Gastroesophageal sphincter (tissue), 4 donors: ENCODE measurements around the gene EVA1A. TPM values are rescaled to one million over a fixed set of nuclear protein-coding genes. Genes with fewer than 3 reads are reported as not detected.

Source experiments
- ATAC-seq: fragments of 150-250 bp; one replicate; pipeline ENCODE4 v1.9.1; 2016; ENCODE audit warnings: mild to moderate bottlenecking, moderate library complexity
- H3K27ac ChIP-seq, 4 donors: fragments of 200-600 bp; sonication (generic) in 3 of 4; 1 replicate in 3 of 4; 2 replicates in 1 of 4; pipeline ENCODE4 v1.5.1; 2016 to 2019
- H3K27me3 ChIP-seq: fragments of 200-600 bp; sonication (generic); one replicate; pipeline ENCODE4 v1.5.1; 2019
- H3K36me3 ChIP-seq, 2 donors: fragments of 200-600 bp; sonication (generic); one replicate each; pipeline ENCODE4 v1.5.1; 2019; ENCODE audit warnings: control low read depth in 1 of 2
- H3K4me1 ChIP-seq, 3 donors: fragments of 200-600 bp; sonication (generic); 1 replicate in 2 of 3; 2 replicates in 1 of 3; pipeline ENCODE4 v1.5.1; 2016 to 2019; ENCODE audit warnings: control low read depth in 2 of 3
- H3K4me3 ChIP-seq, 2 donors: fragments of 200-600 bp; sonication (generic); one replicate each; pipeline ENCODE4 v1.5.1; 2019; ENCODE audit warnings: mild to moderate bottlenecking in 1 of 2, moderate library complexity in 1 of 2
- H3K9me3 ChIP-seq, 3 donors: fragments of 200-600 bp; sonication (generic); one replicate each; pipeline ENCODE4 v1.5.1; 2017 to 2019; ENCODE audit warnings: control low read depth in 2 of 3
- EP300 ChIP-seq: sonication (generic); formaldehyde crosslinking; IDR thresholded peaks from one replicate; pipeline ENCODE4 v1.6.1; 2017; ENCODE audit warnings: antibody characterized with exemption, mild to moderate bottlenecking
- POLR2A ChIP-seq, 2 donors: fragments of 450-650 bp; IDR thresholded peaks; one replicate each; pipeline ENCODE4 v1.6.1; 2017; ENCODE audit warnings: antibody characterized with exemption in 2 of 2, mild to moderate bottlenecking in 2 of 2, moderate library complexity in 1 of 2
- POLR2AphosphoS5 ChIP-seq: sonication (generic); formaldehyde crosslinking; IDR thresholded peaks from one replicate; pipeline ENCODE4 v1.6.1; 2017; ENCODE audit warnings: antibody characterized with exemption
- WGBS, 2 donors: methylation state at CpG; one replicate each; pipeline ENCODE4 v1.1.5; 2018; ENCODE audit warnings: low coverage in 1 of 2; 5-methylcytosine and 5-hydroxymethylcytosine counted together
- total RNA-seq, 4 donors: library from RNA; depleted of rRNA; stranded (reverse); fragments of >200 nt; gene quantifications; one replicate each; pipeline ENCODE4 v1.1.0, GENCODE V29; 2016
- TF ChIP-seq, protein P1 (sequence below), 4 experiments: fragments of 200-600 bp in 2 of 4; fragments of 450-650 bp in 2 of 4; sonication (generic) in 1 of 4; IDR thresholded peaks; one replicate each; pipeline ENCODE4 v1.5.1; 2017 to 2019; ENCODE audit warnings: antibody characterized with exemption in 4 of 4, mild to moderate bottlenecking in 2 of 4, moderate library complexity in 2 of 4

The EVA1A gene
- total RNA-seq, 4 donors from 2014 or later: 0.74 TPM; not detected in 3

DNA sequence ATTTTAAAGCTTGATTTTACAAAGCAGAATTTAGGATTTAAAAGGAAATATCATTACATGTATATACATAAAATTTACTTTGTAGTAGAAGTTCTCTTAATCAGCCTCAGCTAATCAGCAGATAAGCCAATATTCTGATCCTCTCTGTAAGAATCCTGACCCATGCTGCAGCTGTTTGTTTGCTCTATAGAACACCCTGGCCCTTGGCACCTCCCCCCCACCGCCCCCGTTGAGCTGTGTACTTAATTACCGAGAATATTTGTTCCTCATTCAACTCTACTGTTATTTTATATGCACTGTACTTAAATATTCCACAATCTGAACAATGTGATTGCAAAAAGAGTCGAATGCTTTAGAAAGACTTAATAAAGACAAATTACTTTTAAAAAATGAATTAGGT, 98.0 kb downstream of the EVA1A start:
- peaks cover 13% of the 10 kb centered on the region for H3K27me3 ChIP-seq
- no peak overlapping the region for H3K27ac ChIP-seq
- WGBS, 2 donors: 22 to 33% methylated on average over 3 to 4 of the region's 4 CpGs
- TF ChIP-seq POLR2A (IDR thresholded peaks at IDR 0.05): no peak
- no peak for TF ChIP-seq EP300
- TF ChIP-seq, protein P1, sequence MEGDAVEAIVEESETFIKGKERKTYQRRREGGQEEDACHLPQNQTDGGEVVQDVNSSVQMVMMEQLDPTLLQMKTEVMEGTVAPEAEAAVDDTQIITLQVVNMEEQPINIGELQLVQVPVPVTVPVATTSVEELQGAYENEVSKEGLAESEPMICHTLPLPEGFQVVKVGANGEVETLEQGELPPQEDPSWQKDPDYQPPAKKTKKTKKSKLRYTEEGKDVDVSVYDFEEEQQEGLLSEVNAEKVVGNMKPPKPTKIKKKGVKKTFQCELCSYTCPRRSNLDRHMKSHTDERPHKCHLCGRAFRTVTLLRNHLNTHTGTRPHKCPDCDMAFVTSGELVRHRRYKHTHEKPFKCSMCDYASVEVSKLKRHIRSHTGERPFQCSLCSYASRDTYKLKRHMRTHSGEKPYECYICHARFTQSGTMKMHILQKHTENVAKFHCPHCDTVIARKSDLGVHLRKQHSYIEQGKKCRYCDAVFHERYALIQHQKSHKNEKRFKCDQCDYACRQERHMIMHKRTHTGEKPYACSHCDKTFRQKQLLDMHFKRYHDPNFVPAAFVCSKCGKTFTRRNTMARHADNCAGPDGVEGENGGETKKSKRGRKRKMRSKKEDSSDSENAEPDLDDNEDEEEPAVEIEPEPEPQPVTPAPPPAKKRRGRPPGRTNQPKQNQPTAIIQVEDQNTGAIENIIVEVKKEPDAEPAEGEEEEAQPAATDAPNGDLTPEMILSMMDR (IDR thresholded peaks at IDR 0.05): no peak
- TF ChIP-seq POLR2AphosphoS5: no peak
- no peaks in the 10 kb centered on the region for H3K36me3 ChIP-seq
- H3K4me3 ChIP-seq: no peak overlapping the region
- no peaks in the 10 kb centered on the region for H3K4me1 ChIP-seq
- no peak for ATAC-seq
- H3K9me3 ChIP-seq: peaks cover 0 to 4% (median 0%) of the 10 kb centered on the region in 3 donors

DNA sequence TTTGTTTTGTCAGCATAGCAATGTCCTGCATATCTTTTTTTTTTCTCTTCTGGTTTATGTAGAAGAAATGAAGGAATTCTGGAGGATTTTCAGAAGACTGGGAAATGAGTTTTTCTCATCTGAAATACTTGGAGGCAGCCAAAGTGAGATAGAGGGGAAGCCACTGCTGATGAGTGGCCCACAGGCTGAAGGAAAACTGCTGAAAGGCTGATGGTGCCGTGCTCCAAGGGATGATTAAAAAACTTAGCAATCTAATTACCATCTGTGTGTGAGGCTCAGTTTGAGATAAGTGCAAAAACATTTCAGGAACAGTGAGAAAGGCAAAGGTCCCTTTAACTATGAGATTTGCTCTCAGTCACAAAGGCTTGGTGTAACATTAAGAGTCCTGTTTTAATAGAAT, 98.5 kb downstream of the EVA1A start:
- WGBS, 2 donors: 46 to 67% methylated on average over 1 of the region's 1 CpG
- H3K36me3 ChIP-seq: no peaks in the 10 kb centered on the region
- H3K27ac ChIP-seq: no peak overlapping the region
- peaks cover 0 to 4% (median 0%) of the 10 kb centered on the region in 3 donors for H3K9me3 ChIP-seq
- H3K4me3 ChIP-seq: no peak overlapping the region
- TF ChIP-seq, protein P1 (IDR thresholded peaks at IDR 0.05): no peak
- no peak for TF ChIP-seq POLR2AphosphoS5
- no peak for TF ChIP-seq EP300
- TF ChIP-seq POLR2A (IDR thresholded peaks at IDR 0.05): no peak
- H3K27me3 ChIP-seq: peaks cover 13% of the 10 kb centered on the region
- no peaks in the 10 kb centered on the region for H3K4me1 ChIP-seq
- no peak for ATAC-seq

GRCh38 chr2:75460630-75461029, 100.1 kb downstream of the EVA1A start:
- WGBS, 2 donors: 78 to 85% methylated on average over 2 of the region's 2 CpGs

DNA sequence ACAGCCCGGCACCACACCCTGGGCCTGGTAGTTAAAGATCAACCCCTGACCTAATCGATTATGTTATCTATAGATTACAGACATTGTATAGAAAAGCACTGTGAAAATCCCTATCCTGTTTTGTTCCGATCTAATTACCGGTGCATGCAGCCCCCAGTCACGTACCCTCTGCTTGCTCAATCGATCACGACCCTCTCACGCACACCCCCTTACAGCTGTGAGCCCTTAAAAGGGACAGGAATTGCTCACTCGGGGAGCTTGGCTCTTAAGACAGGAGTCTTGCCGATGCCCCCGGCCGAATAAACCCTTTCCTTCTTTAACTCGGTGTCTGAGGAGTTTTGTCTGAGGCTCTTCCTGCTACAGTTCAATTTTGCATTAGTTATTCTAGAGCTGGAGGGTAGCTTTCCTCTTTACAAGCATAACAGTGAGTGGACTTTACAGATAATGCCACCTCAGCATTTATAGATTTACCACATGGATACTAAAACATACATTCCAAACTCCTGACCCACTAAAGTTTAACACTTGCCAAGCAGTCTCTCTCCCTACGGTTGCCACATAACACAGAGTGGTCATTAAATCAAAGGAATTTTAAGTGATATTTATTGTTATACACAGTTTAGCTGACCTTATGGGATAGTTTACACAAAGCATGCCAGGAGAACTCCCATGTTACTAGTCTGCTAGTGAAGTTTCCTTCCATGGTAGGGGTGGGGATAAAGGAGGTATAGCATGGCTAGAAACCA, 101.0 kb downstream of the EVA1A start:
- peaks cover 0 to 4% (median 0%) of the 10 kb centered on the region in 3 donors for H3K9me3 ChIP-seq
- no peaks in the 10 kb centered on the region for H3K36me3 ChIP-seq
- H3K27me3 ChIP-seq: peaks cover 13% of the 10 kb centered on the region
- no peak for ATAC-seq
- no peak for TF ChIP-seq EP300
- TF ChIP-seq, protein P1 (IDR thresholded peaks at IDR 0.05): no peak
- no peak for TF ChIP-seq POLR2A (IDR thresholded peaks at IDR 0.05)
- no peak for TF ChIP-seq POLR2AphosphoS5
- H3K27ac ChIP-seq: no peak overlapping the region
- 38 to 63% methylated on average over 7 to 12 of the region's 14 CpGs for whole genome bisulfite sequencing, 2 donors
- no peak overlapping the region for H3K4me3 ChIP-seq
- no peaks in the 10 kb centered on the region for H3K4me1 ChIP-seq

More at GRCh38 chr2:75460630-75461029, 100.1 kb downstream of the EVA1A start:
- no peak for ATAC-seq
- no peak for TF ChIP-seq EP300
- TF ChIP-seq POLR2A (IDR thresholded peaks at IDR 0.05): no peak
- no peak for TF ChIP-seq POLR2AphosphoS5
- TF ChIP-seq, protein P1 (IDR thresholded peaks at IDR 0.05): no peak
- no peak overlapping the region for H3K4me3 ChIP-seq
- no peaks in the 10 kb centered on the region for H3K4me1 ChIP-seq
- H3K9me3 ChIP-seq: peaks cover 0 to 4% (median 0%) of the 10 kb centered on the region in 3 donors
- H3K36me3 ChIP-seq: no peaks in the 10 kb centered on the region
- H3K27me3 ChIP-seq: peaks cover 13% of the 10 kb centered on the region
- H3K27ac ChIP-seq: no peak overlapping the region

GRCh38 chr2:75458201-75458600, 102.5 kb downstream of the EVA1A start:
- H3K4me3 ChIP-seq: no peak overlapping the region
- no peak for ATAC-seq
- TF ChIP-seq POLR2AphosphoS5 (no peak), EP300 (no peak), POLR2A (IDR thresholded peaks at IDR 0.05) (no peak)
- TF ChIP-seq, protein P1 (IDR thresholded peaks at IDR 0.05): no peak
- peaks cover 3% of the 10 kb centered on the region for H3K27me3 ChIP-seq
- WGBS, 2 donors: 88 to 89% methylated on average over 1 of the region's 1 CpG
- H3K9me3 ChIP-seq: peaks cover 0 to 4% (median 0%) of the 10 kb centered on the region in 3 donors
- no peaks in the 10 kb centered on the region for H3K4me1 ChIP-seq
- H3K27ac ChIP-seq: no peak overlapping the region
- H3K36me3 ChIP-seq: no peaks in the 10 kb centered on the region
